Choroid plexus epithelial cell (primary cell): ENCODE measurements around the gene SCFD2.
"Not testable (repeated sequence)": the region's sequence is repeated elsewhere in the genome, so short reads cannot be mapped to it uniquely, and the experiment has no call there.

Experiments used
- DNase-seq: peaks from one replicate; pipeline ENCODE4 v3.0.0-alpha.2; 2010; ENCODE audit warnings: low read depth
- H3K4me3 ChIP-seq: 2 replicates; pipeline ENCODE4 v1.5.1; 2011; ENCODE audit warnings: low read depth, mild to moderate bottlenecking, control low read depth, low read length, moderate library complexity
- TF ChIP-seq, protein P1 (sequence below): conservative IDR thresholded peaks from 2 replicates; pipeline ENCODE4 v1.5.1; 2011; ENCODE audit warnings: low read depth, mild to moderate bottlenecking, control low read depth, inconsistent platforms, low read length, moderate library complexity

SCFD2 gene

DNA sequence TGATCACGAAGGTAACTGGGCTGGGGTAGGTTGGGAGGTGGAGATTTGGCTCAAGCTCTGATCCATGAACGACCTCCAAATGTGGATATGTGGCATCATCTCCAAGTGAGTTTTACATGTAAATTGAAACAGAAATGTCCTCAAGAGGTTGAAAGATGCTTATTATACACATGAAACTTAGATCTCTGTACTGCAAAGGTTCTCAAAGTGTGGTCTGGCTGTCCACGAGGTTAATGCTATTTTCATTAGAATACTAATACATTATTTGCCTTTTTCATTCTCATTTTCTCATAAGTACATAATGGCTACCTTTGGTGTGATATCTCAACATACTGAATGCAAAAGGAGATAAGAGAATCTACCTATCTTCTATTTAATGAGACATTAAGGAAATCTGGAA is 305.6 kb downstream of the SCFD2 start:
- TF ChIP-seq, protein P1, sequence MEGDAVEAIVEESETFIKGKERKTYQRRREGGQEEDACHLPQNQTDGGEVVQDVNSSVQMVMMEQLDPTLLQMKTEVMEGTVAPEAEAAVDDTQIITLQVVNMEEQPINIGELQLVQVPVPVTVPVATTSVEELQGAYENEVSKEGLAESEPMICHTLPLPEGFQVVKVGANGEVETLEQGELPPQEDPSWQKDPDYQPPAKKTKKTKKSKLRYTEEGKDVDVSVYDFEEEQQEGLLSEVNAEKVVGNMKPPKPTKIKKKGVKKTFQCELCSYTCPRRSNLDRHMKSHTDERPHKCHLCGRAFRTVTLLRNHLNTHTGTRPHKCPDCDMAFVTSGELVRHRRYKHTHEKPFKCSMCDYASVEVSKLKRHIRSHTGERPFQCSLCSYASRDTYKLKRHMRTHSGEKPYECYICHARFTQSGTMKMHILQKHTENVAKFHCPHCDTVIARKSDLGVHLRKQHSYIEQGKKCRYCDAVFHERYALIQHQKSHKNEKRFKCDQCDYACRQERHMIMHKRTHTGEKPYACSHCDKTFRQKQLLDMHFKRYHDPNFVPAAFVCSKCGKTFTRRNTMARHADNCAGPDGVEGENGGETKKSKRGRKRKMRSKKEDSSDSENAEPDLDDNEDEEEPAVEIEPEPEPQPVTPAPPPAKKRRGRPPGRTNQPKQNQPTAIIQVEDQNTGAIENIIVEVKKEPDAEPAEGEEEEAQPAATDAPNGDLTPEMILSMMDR, result no peak
- no peak overlapping the region for H3K4me3 ChIP-seq
- DNase-seq, result no peak

DNA sequence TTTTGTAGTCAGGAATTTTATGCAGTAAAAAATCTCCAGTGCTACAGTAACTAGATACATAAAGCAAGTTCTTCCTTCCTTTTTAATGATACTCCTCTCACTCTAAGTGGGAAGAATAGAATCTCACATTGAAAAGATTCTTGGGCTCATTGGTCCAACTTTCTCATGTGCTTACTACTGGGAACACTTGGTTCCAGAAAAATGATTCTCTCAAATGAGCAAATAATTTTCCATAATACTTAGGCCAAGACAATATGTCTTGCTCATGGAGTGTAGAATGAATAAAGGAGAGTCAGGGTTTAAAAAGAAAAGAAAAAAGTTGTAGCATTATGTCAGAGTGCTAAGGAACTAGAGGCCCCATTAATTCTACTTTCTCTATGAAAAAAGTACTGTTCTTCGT is 306.0 kb downstream of the SCFD2 start:
- no peak for DNase-seq
- TF ChIP-seq, protein P1, result no peak
- no peak overlapping the region for H3K4me3 ChIP-seq

DNA sequence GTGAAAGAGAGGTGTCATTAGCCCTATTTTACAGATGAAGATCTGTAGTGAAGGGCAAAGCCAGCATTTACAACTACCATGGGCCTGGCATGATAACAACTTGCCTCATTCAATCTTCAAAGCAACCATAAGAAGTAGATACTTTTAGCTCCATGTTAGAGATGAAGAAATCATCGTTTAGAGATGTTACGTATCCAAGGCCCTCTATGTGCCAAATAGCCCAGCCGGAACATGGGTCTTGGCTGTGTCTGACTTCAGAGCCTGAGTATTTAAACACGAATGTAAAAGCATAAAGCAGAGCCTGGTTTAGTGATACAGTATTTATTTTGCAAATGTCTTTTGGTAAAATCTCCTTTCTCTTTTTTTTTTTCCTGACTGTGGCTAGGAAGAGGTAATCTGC is 306.6 kb downstream of the SCFD2 start:
- no peak overlapping the region for H3K4me3 ChIP-seq
- no peak for DNase-seq
- TF ChIP-seq, protein P1, result no peak

DNA sequence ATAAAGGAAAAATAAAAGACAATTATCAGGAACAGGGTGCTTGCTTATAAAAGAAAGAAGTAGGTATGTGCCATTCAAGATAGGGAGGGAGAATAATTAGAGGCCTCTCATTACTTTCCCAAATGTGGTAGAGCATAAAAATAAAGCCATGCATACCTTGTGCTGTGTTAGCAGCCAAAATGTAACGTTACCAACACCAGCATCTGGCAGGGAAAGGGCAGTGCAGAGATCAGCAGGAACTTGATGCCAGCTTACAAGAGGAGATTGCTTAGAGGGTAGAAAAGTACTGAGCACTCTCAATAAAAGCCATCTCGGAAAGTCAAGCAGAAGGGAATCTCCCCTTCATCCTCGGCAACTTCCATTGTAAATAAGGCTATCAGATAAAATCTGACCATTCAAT is 308.2 kb downstream of the SCFD2 start:
- TF ChIP-seq, protein P1, result no peak

DNA sequence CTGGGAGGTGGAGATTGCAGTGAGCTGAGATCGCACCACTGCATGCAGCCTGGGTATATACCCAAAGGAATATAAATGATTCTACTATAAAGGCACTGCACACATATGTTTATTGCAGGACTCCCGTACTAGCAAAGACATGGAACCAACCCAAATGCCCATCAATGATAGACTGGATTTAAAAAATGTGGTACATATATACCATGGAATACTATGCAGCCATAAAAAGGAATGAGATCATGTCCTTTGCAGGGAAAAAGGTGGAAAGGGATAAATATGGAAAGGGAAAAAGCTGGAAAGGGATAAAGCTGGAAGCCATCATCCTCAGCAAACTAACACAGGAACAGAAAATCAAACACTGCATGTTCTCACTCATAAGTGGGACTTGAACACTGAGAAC is 308.8 kb downstream of the SCFD2 start:
- not testable (repeated sequence) for DNase-seq, H3K4me3 ChIP-seq

More for the DNA sequence above, 308.2 kb downstream of the SCFD2 start:
- no peak overlapping the region for H3K4me3 ChIP-seq
- no peak for DNase-seq

DNA sequence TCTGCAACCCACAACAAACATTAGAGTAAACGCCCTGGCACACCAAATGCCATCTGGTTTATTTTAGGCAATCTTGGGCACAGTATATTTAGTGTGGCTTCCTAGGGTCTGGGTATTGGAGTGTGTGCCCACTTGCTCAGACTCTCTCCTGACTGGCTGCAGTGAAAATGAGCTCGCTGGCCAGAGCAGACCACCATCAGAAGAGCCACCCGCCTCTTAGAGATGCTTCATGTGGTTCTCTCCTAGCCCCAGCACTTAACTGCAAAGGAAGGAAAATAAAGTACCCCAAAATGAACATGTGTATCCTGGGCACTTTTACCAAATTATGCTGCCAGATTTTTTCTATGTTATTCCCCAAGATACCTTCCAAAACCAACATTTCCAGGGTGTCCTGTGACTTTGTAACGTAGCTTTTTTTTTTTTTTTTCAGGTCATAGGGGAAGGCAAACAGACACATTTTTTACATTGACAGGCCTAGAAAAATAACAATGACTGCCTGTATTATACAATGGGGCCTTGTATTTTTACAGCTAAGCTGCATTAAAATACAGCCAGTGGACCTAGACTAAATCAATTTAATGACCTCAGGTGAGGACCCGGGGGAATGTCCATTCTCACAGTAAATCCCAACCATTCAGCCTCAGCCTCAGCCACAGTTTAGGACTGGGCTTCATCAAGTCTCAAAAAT is 310.0 kb downstream of the SCFD2 start:
- no peak for DNase-seq
- TF ChIP-seq, protein P1, result no peak
- no peak overlapping the region for H3K4me3 ChIP-seq

DNA sequence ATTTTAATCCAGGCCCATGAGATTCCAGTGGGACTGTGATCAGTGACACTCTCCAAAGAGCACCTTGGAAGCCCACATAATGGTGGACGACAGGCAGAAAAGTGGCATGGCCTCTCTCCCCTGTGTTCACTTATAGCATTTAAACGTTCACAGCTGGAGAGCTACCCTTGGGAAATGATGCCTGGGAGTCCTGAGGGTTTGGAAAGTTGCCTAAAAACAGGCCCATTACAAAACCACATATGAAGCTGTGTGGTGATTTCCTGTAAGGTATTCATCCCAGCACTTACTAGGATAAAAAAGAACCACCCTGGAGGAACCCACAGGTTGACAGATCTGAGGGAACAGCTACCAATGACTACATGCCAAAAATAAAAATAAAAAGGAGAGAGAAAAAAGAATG is 310.6 kb downstream of the SCFD2 start:
- peak; percentile 90 for DNase-seq
- no peak overlapping the region for H3K4me3 ChIP-seq
- TF ChIP-seq, protein P1, result no peak

DNA sequence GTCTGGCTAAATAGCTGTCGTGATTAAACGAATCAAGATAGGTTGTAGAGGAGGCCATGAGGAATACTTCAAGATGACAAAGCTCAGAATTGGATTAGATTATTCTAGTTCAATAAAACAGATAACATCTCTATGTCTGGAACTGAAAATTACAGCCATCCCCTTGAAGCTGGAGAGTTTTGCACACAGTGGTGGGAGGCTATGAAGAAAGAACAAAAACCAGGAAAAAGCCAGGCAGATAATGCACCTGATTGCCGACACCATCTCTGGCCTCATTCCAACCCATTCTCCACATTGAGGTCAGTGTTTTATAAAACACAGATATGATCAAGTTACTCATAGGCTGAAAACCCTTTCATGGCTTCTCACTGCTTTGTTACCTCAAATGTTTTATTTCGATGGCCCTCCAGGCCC is 315.5 kb downstream of the SCFD2 start:
- TF ChIP-seq, protein P1, result no peak
- no peak for DNase-seq
- H3K4me3 ChIP-seq, result no peak overlapping the region
